ENCODE measurements around the gene ABCB11.

- TF ChIP-seq CTCF (IDR thresholded peaks at IDR 0.05) (no peak), POLR2A (IDR thresholded peaks at IDR 0.05) (no peak)
These were observed 118.2 kb downstream of the ABCB11 start for GRCh38 chr2:168912901-168913369.
